ENCODE results near the gene KHDC1L. TPM values are rescaled to one million over a fixed set of nuclear protein-coding genes. Genes with fewer than 3 reads are reported as not detected.

The KHDC1L gene
- total RNA-seq, 3 donors from 2014 or later: not detected

GRCh38 chr6:73231986-73232391 is 6.7 kb upstream of the KHDC1L start:
- TF ChIP-seq POLR2A (IDR thresholded peaks at IDR 0.05): no peak
- TF ChIP-seq POLR2AphosphoS5 (IDR thresholded peaks at IDR 0.05): no peak
- no peak for TF ChIP-seq CTCF (IDR thresholded peaks at IDR 0.05)
- Histone ChIP-seq H3K4me1 (no peaks in the 10 kb centered on the region), H3K27ac (no peak overlapping the region), H3K27me3 (no peaks in the 10 kb centered on the region), H3K36me3 (no peaks in the 10 kb centered on the region), H3K4me3 (no peak overlapping the region), H3K9me3 (no peaks in the 10 kb centered on the region)
- intact Hi-C loops (cut with DNase I; ENCODE audit: low total_unique reads): no loop called here
- no peak for DNase-seq (ENCODE audit: low spot score in 2 of 2)

GRCh38 chr6:73227606-73228255 is 2.4 kb upstream of the KHDC1L start:
- no peaks in the 10 kb centered on the region for H3K4me1 ChIP-seq
- no peaks in the 10 kb centered on the region for H3K9me3 ChIP-seq
- no peak for TF ChIP-seq POLR2AphosphoS5 (IDR thresholded peaks at IDR 0.05)
- TF ChIP-seq POLR2A (IDR thresholded peaks at IDR 0.05): no peak
- no peak for TF ChIP-seq CTCF (IDR thresholded peaks at IDR 0.05)
- H3K27ac ChIP-seq: no peak overlapping the region
- H3K4me3 ChIP-seq: no peak overlapping the region
- H3K36me3 ChIP-seq: no peaks in the 10 kb centered on the region
- H3K27me3 ChIP-seq: no peaks in the 10 kb centered on the region
- no peak for DNase-seq (ENCODE audit: low spot score in 2 of 2)
- intact Hi-C loops (cut with DNase I; ENCODE audit: low total_unique reads): no loop called here

- Histone ChIP-seq H3K27me3 (no peaks in the 10 kb centered on the region), H3K9me3 (no peaks in the 10 kb centered on the region), H3K36me3 (no peaks in the 10 kb centered on the region), H3K4me3 (no peak overlapping the region), H3K4me1 (no peaks in the 10 kb centered on the region), H3K27ac (no peak overlapping the region)
- DNase-seq (ENCODE audit: low spot score in 2 of 2): no peak
- intact Hi-C loops (cut with DNase I; ENCODE audit: low total_unique reads): no loop called here
- TF ChIP-seq CTCF (IDR thresholded peaks at IDR 0.05) (no peak), POLR2AphosphoS5 (IDR thresholded peaks at IDR 0.05) (no peak), POLR2A (IDR thresholded peaks at IDR 0.05) (no peak)
Observed at GRCh38 chr6:73216859-73217258, 8.4 kb downstream of the KHDC1L start.

- Histone ChIP-seq H3K9me3 (no peaks in the 10 kb centered on the region), H3K27ac (no peak overlapping the region), H3K4me3 (no peak overlapping the region), H3K4me1 (no peaks in the 10 kb centered on the region), H3K27me3 (no peaks in the 10 kb centered on the region), H3K36me3 (no peaks in the 10 kb centered on the region)
- TF ChIP-seq POLR2AphosphoS5 (IDR thresholded peaks at IDR 0.05): no peak
- no peak for TF ChIP-seq CTCF (IDR thresholded peaks at IDR 0.05)
- TF ChIP-seq POLR2A (IDR thresholded peaks at IDR 0.05): no peak
- intact Hi-C loops (cut with DNase I; ENCODE audit: low total_unique reads): no loop called here
- DNase-seq (ENCODE audit: low spot score in 2 of 2): no peak
Observed at GRCh38 chr6:73209117-73209516, 16.2 kb downstream of the KHDC1L start.

GRCh38 chr6:73207221-73207837 is 18.0 kb downstream of the KHDC1L start:
- intact Hi-C loops (cut with DNase I; ENCODE audit: low total_unique reads): no loop called here
- Histone ChIP-seq H3K36me3 (no peaks in the 10 kb centered on the region), H3K4me3 (no peak overlapping the region), H3K27me3 (no peaks in the 10 kb centered on the region), H3K27ac (no peak overlapping the region), H3K4me1 (no peaks in the 10 kb centered on the region), H3K9me3 (no peaks in the 10 kb centered on the region)
- TF ChIP-seq POLR2AphosphoS5 (IDR thresholded peaks at IDR 0.05): no peak
- no peak for DNase-seq (ENCODE audit: low spot score in 2 of 2)
